HepG2 (cell line): ENCODE data around the gene NUBP1. TPM values are rescaled to one million over a fixed set of nuclear protein-coding genes. Genes with fewer than 3 reads are reported as not detected.

Source experiments
- ARNT ChIP-seq: fragments of 450-650 bp; IDR thresholded peaks from 2 replicates; pipeline ENCODE4 v1.6.1; 2017
- CBX5 ChIP-seq: sonication (generic); formaldehyde crosslinking; IDR thresholded peaks from 2 replicates; pipeline ENCODE4 v1.4.0; 2020; ENCODE audit warnings: missing genetic modification reagents, borderline replicate concordance
- GZF1 ChIP-seq: sonication (generic); formaldehyde crosslinking; IDR thresholded peaks from 2 replicates; pipeline ENCODE4 v1.5.1; 2020; ENCODE audit warnings: mild to moderate bottlenecking, missing genetic modification reagents
- JUND ChIP-seq: sonication (generic); formaldehyde crosslinking; IDR thresholded peaks from 2 replicates; pipeline ENCODE4 v1.8.0; 2022; ENCODE audit warnings: mild to moderate bottlenecking, missing genetic modification reagents
- KDM3A ChIP-seq: IDR thresholded peaks from 2 replicates; pipeline ENCODE4 v1.6.1; 2018; ENCODE audit warnings: low read depth, missing compliant biosample characterization
- KLF16 ChIP-seq, 2 experiments: sonication (generic) in 1 of 2; formaldehyde crosslinking in 1 of 2; IDR thresholded peaks; 2 replicates each; pipeline versions ENCODE4 v1.6.1 to v1.8.0; 2016 to 2023; ENCODE audit warnings: missing genetic modification reagents in 2 of 2, missing compliant biosample characterization in 1 of 2
- MAFG ChIP-seq: sonication (generic); formaldehyde crosslinking; IDR thresholded peaks from 2 replicates; pipeline ENCODE4 v1.5.1; 2020; ENCODE audit warnings: mild to moderate bottlenecking, missing genetic modification reagents
- MAFK ChIP-seq, 2 experiments: IDR thresholded peaks in 1 of 2; conservative IDR thresholded peaks in 1 of 2; 2 replicates each; pipeline ENCODE4 v1.6.1; 2011; ENCODE audit warnings: improper control_type of control experiment in 2 of 2, low read length in 2 of 2
- MIXL1 ChIP-seq: IDR thresholded peaks from 2 replicates; pipeline ENCODE4 v1.6.1; 2016
- RARG ChIP-seq: sonication (generic); formaldehyde crosslinking; IDR thresholded peaks from 2 replicates; pipeline ENCODE4 v1.4.0; 2020; ENCODE audit warnings: low read depth, mild to moderate bottlenecking, missing genetic modification reagents
- SAFB2 ChIP-seq: sonication (generic); formaldehyde crosslinking; IDR thresholded peaks from 2 replicates; pipeline ENCODE4 v1.5.1; 2020; ENCODE audit warnings: missing genetic modification reagents, low read depth, mild to moderate bottlenecking, borderline replicate concordance
- SKIL ChIP-seq: sonication (generic); formaldehyde crosslinking; IDR thresholded peaks from 2 replicates; pipeline ENCODE4 v1.8.0; 2022; ENCODE audit warnings: missing genetic modification reagents, mild to moderate bottlenecking, moderate library complexity, borderline replicate concordance
- U2AF1 ChIP-seq: fragments of 200-400 bp; formaldehyde crosslinking; optimal IDR thresholded peaks from 2 replicates; pipeline ENCODE3; 2017; ENCODE audit warnings: mild to moderate bottlenecking, low read depth, low read length
- ZBTB46 ChIP-seq: sonication (generic); formaldehyde crosslinking; IDR thresholded peaks from 2 replicates; pipeline ENCODE4 v1.4.0; 2020; ENCODE audit warnings: mild to moderate bottlenecking, missing genetic modification reagents, borderline replicate concordance
- ZBTB49 ChIP-seq: sonication (generic); formaldehyde crosslinking; IDR thresholded peaks from 2 replicates; pipeline ENCODE4 v1.4.0; 2020; ENCODE audit warnings: missing genetic modification reagents, borderline replicate concordance
- ZMYM3 ChIP-seq: sonication (generic); formaldehyde crosslinking; IDR thresholded peaks from 2 replicates; pipeline ENCODE4 v1.5.1; 2020; ENCODE audit warnings: mild to moderate bottlenecking, missing genetic modification reagents
- ZNF639 ChIP-seq: conservative IDR thresholded peaks from 2 replicates; pipeline ENCODE4 v1.6.1; 2018; ENCODE audit warnings: missing genetic modification reagents
- polyA plus RNA-seq, 8 experiments: library from polyadenylated mRNA; depleted of rRNA in 3 of 8; stranded (reverse) in 7 of 8; unstranded in 1 of 8; fragments of >200 nt; fragmentation: Illumina TruSeq in 4 of 8; extraction: Trizol in 4 of 8; gene quantifications; 2 replicates each; pipeline versions ENCODE4 v1.2.1 to v1.2.3, GENCODE V29; 2011 to 2016; ENCODE audit warnings: low read depth in 4 of 8, missing spikeins in 1 of 8, mixed read lengths in 1 of 8; ENCODE audit not compliant: insufficient read depth in 1 of 8
- total RNA-seq, 5 experiments: library from RNA; depleted of rRNA; stranded (reverse); fragments of >200 nt; fragmentation: Illumina TruSeq; extraction: Trizol; gene quantifications; 2 replicates each; pipeline ENCODE4 v1.2.3, GENCODE V29; 2016; ENCODE audit warnings: low read depth in 1 of 5
- TF ChIP-seq, protein P1 (sequence below): sonication (generic); formaldehyde crosslinking; IDR thresholded peaks from 2 replicates; pipeline ENCODE4 v1.9.0; 2021; ENCODE audit warnings: missing genetic modification reagents, borderline replicate concordance

NUBP1 gene
- total and polyA plus RNA-seq, 2 of the 13 experiments (the other 11 are each of a cell fraction or from before 2014, with no cell fraction given) = 53.5 to 70.4 TPM

GRCh38 chr16:10743610-10744369, at the start of gene NUBP1 (continued):
- TF ChIP-seq SAFB2 = peak; percentile 59; the same call in 1 of the 2 replicates
- TF ChIP-seq, protein P1, sequence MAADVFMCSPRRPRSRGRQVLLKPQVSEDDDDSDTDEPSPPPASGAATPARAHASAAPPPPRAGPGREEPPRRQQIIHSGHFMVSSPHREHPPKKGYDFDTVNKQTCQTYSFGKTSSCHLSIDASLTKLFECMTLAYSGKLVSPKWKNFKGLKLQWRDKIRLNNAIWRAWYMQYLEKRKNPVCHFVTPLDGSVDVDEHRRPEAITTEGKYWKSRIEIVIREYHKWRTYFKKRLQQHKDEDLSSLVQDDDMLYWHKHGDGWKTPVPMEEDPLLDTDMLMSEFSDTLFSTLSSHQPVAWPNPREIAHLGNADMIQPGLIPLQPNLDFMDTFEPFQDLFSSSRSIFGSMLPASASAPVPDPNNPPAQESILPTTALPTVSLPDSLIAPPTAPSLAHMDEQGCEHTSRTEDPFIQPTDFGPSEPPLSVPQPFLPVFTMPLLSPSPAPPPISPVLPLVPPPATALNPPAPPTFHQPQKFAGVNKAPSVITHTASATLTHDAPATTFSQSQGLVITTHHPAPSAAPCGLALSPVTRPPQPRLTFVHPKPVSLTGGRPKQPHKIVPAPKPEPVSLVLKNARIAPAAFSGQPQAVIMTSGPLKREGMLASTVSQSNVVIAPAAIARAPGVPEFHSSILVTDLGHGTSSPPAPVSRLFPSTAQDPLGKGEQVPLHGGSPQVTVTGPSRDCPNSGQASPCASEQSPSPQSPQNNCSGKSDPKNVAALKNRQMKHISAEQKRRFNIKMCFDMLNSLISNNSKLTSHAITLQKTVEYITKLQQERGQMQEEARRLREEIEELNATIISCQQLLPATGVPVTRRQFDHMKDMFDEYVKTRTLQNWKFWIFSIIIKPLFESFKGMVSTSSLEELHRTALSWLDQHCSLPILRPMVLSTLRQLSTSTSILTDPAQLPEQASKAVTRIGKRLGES (CRISPR knock-in tag) = peak; percentile 72; the same call in 1 of the 2 replicates
- peak; percentile 88; the same call in 1 of the 2 replicates for TF ChIP-seq CBX5 (CRISPR knock-in tag)
- TF ChIP-seq ZBTB49 = peak; percentile 87
- peak; percentile 91 for TF ChIP-seq ZNF639 (CRISPR knock-in tag)
- peak; percentile 81; the same call in 1 of the 2 replicates for TF ChIP-seq RARG (CRISPR knock-in tag)
- TF ChIP-seq KDM3A = peak; percentile 97
- TF ChIP-seq MAFK (conservative IDR thresholded peaks at IDR 0.05 in 1 of 2, IDR thresholded peaks at IDR 0.05 in 1 of 2; ENCODE audit: low read length in 2 of 2) = peak; percentile 65 to 71
- peak; percentile 76 for TF ChIP-seq MIXL1
- peak; percentile 93 for TF ChIP-seq U2AF1
- peak; percentile 71; the same call in 1 of the 2 replicates for TF ChIP-seq GZF1 (CRISPR knock-in tag)
- no peak; the same call in 1 of the 2 replicates for TF ChIP-seq JUND (CRISPR knock-in tag)
- no peak for TF ChIP-seq MAFG
- TF ChIP-seq ZMYM3 (CRISPR knock-in tag) = peak; percentile 46
- TF ChIP-seq ZBTB46 (CRISPR knock-in tag) = no peak
- TF ChIP-seq KLF16 (CRISPR knock-in tag; IDR thresholded peaks at IDR 0.05) = peak; percentile 61 to 92; a peak in 3 of 4 replicates
- TF ChIP-seq SKIL (CRISPR knock-in tag) = peak; percentile 45
- TF ChIP-seq ARNT = no peak
